HG03039 (cell line): ENCODE results near the gene TMEM130.

Source experiments
- ATAC-seq: cut with Tn5 transposase; IDR thresholded peaks from one replicate; pipeline ENCODE4 v1.9.1; 2021; ENCODE audit warnings: mild to moderate bottlenecking, moderate library complexity; ENCODE audit not compliant: unreplicated experiment

TMEM130 gene

GRCh38 chr7:98810153-98810802 is 59.5 kb downstream of the TMEM130 start:
- no peak for ATAC-seq

DNA sequence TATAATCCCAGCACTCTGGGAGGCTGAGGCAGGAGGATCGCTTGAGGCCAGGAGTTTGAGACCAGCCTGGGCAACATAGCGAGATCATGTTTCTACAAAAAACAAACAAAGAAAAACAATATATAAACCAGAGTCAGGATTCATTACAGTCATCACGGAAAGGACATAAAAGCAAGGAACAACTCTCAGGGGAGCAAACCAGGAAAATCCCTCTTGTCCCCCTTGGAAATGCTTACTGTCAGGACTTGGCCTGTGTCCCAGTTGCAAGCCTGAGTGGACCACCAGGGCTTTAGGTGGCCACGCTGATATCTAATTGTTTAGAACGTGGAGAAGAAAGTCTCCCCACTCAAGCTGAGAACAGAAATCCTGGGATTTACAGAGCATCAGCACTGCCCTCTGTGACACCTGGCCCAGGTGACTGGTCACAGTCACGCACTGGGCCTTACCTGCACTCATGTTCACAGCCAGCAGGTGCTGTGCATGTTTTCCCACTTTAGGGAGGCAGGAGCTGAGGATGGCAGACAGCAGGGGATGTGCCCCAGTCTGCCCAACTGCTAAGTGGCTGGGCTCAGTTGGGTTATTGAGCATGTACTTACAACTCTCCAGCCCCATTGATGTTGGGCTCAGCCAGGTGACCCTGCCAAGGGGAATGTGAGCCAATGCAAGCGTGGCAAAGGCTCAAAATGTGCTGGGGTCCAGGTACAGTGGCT is 60.9 kb downstream of the TMEM130 start:
- ATAC-seq: no peak

GRCh38 chr7:98807068-98808048 is 62.5 kb downstream of the TMEM130 start:
- ATAC-seq: no peak

DNA sequence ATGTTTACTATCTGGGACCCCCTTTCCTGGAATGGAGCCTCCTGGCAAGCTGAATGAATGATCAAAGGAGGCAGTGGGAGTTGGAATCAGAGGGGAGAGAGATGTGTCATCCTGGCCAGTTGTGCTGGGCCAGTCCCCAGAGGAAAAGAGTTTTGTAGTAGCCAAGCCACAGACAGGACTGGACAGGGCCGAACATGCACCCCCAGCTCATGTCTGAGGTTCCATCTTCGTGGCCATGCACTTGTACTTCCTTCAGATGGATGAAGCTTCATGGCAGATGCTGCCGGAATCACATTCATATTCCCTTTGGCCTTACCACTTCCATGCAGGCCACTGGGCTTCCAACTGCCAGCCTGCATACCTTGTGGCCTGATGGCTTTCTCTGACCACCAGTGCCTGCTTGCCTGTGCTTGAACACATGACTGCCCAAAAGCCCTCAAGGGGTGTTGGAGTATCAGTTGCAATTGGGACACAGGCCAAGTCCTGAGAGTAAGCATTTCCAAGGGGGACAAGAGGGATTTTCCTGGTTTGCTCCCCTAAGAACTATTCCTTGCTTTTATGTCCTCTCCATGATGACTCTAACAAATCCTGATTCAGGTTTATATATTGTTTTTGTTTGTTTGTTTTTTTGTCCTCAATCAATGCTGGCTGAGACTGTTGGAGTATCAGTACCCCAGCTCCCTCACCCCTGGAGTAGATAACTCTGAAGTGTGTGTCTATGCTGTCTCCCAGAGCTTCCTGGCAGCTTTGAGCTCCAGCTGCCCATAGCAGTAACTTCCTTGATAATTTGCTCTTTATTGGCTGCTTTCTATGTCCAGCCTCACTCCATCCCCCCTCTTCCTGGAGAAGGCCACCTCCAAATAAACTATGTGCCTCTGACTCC is 63.6 kb downstream of the TMEM130 start:
- no peak for ATAC-seq

- ATAC-seq: peak; percentile 14
Observed at GRCh38 chr7:98802781-98803110, 67.1 kb downstream of the TMEM130 start.

DNA sequence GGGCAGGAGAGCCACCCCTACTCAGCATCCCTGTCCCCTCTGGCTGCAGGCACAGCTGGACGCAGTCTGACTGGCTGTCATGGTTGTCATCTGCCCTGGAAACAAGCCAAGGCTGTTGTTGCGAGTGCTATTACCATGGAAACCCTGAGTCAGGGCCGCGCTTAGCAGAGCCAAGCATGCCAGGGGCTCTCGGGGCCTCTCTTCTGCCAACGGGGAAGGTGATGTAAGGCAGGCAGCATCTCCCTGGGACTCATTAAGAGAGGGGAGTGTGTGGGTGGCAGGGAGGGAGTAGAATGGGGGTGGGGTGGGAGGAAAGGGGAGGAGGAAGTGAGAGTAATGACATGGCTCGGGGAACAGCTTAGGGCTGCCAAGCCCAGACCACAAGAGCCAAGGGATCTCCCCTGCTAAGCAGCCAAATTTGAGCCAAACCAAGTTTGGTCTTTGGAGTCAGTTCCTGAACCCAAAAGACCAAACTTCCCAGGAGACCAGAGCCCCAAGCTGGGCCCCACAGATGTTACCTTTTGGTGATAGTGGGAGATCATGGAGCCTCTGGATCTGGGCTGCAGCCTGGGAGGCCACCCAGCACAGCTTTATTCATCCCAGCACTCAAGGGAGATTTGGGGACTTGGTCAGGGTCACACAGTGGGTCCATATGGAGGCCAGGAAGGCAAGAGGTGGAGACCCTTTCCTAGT is 67.6 kb downstream of the TMEM130 start:
- peak; percentile 87 for ATAC-seq

- ATAC-seq: no peak
Observed at GRCh38 chr7:98800996-98801395, 68.8 kb downstream of the TMEM130 start.

DNA sequence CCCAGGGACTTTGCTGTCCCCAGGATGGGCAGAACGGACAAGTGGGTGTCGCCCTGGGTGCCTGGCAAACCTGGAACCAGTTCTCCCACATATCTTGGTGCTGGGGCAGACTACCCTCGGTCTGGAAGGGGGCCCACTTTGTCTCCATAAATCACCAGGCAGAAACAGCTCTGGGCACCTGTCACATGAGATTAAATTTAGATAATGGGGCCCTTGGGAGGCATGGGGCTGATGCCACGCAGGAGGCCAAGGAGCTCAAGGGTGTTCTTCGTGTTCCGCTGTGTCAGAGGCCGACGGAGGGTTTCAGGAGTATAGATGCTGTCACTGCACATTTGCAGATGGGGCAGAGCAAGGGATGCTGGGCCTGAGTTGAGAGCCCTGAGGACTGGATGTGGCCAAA is 72.7 kb downstream of the TMEM130 start:
- no peak for ATAC-seq
